DOHH2 (cell line): ENCODE results near the gene COX6B2.

Source experiments
- H3F3A ChIP-seq: fragments of 200-600 bp; sonication (generic), shearing (Covaris generic); 2 replicates; pipeline ENCODE4 v1.6.0; 2016; ENCODE audit warnings: antibody characterized with exemption, mild to moderate bottlenecking; ENCODE audit not compliant: control insufficient read depth, insufficient read depth
- H3K27ac ChIP-seq: fragments of 200-600 bp; sonication (generic); 2 replicates; pipeline ENCODE4 v1.5.1; 2014; ENCODE audit warnings: low read depth, mild to moderate bottlenecking, low read length, moderate library complexity
- H3K27me3 ChIP-seq: fragments of 200-600 bp; sonication (generic); 2 replicates; pipeline ENCODE4 v1.6.1; 2014; ENCODE audit warnings: mild to moderate bottlenecking, low read length, mixed read lengths; ENCODE audit not compliant: control insufficient read depth
- H3K36me3 ChIP-seq: fragments of 200-600 bp; sonication (generic); 2 replicates; pipeline ENCODE4 v1.6.1; 2014; ENCODE audit warnings: mild to moderate bottlenecking, low read length, moderate library complexity, mixed read lengths; ENCODE audit not compliant: control insufficient read depth
- H3K4me1 ChIP-seq: fragments of 200-600 bp; sonication (generic); 2 replicates; pipeline ENCODE4 v1.6.1; 2014; ENCODE audit warnings: mild to moderate bottlenecking, low read length, mixed read lengths; ENCODE audit not compliant: control insufficient read depth
- H3K4me2 ChIP-seq: fragments of 200-600 bp; sonication (generic); 2 replicates; pipeline ENCODE4 v1.6.0; 2014; ENCODE audit warnings: mild to moderate bottlenecking, low read length, moderate library complexity
- H3K4me3 ChIP-seq: fragments of 200-600 bp; sonication (generic); 2 replicates; pipeline ENCODE4 v1.5.1; 2014; ENCODE audit warnings: mild to moderate bottlenecking, low read length, mixed read lengths
- H3K79me2 ChIP-seq: fragments of 200-600 bp; sonication (generic); 2 replicates; pipeline ENCODE4 v1.6.1; 2014; ENCODE audit warnings: mild to moderate bottlenecking, low read length, mixed read lengths; ENCODE audit not compliant: control insufficient read depth
- H3K9me2 ChIP-seq: fragments of 200-600 bp; sonication (generic); replicated peaks from 2 replicates; pipeline ENCODE4 v1.6.1; 2014; ENCODE audit warnings: mild to moderate bottlenecking, low read length, mixed read lengths; ENCODE audit not compliant: control insufficient read depth
- H3K9me3 ChIP-seq: fragments of 200-600 bp; sonication (generic); 2 replicates; pipeline ENCODE4 v1.6.1; 2014; ENCODE audit warnings: antibody characterized with exemption, low read length, mixed read lengths; ENCODE audit not compliant: control insufficient read depth, insufficient read depth
- H4K20me1 ChIP-seq: fragments of 200-600 bp; sonication (generic); 2 replicates; pipeline ENCODE4 v1.6.0; 2014; ENCODE audit warnings: low read depth, mild to moderate bottlenecking, antibody characterized with exemption, low read length, moderate library complexity; ENCODE audit not compliant: control insufficient read depth, insufficient read depth
- EZH2phosphoT487 ChIP-seq: fragments of 200-600 bp; sonication (generic); IDR thresholded peaks from 2 replicates; pipeline ENCODE4 v1.6.1; 2017; ENCODE audit warnings: borderline replicate concordance, mild to moderate bottlenecking, antibody characterized with exemption, low read length, moderate library complexity, mixed read lengths
- TF ChIP-seq, protein P1 (sequence below): fragments of 200-600 bp; sonication (generic); IDR thresholded peaks from one replicate; pipeline ENCODE4 v1.5.1; 2014; ENCODE audit warnings: antibody characterized with exemption, mild to moderate bottlenecking, low read depth, low read length; ENCODE audit not compliant: poor library complexity, severe bottlenecking

The COX6B2 gene

DNA sequence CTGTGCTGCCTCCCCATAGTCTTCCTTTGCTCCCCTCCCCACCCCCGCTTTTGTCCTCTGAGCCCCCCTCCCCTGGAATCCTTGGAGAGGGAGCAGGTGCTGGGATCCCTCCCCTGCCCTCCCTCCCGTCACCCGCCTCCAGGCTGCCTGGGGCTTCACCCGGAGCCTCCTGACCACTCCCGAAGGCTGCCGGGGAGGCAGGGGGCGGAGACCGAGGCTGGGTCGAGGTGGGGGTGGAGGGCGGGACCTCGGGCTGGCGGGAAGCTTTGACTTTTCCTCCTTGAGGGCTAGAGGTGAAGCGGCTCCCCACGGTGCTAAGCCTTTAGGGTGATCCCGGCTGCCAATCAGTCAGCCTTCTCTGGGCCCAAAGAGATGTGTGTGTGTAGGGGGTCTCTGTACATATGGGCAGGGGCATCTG, 13.3 kb downstream of the COX6B2 start:
- Histone ChIP-seq H3K36me3 (peaks cover 16% of the 10 kb centered on the region), H3K4me1 (peaks cover 23% of the 10 kb centered on the region), H3K27me3 (peaks cover 7% of the 10 kb centered on the region), H3F3A (no peaks in the 10 kb centered on the region), H3K27ac (0 out of 2 replicates have a peak overlapping the region, but pooled peaks have one; percentile 64), H3K4me3 (peak overlapping the region; percentile 99), H3K9me2 (no peaks in the 10 kb centered on the region), H4K20me1 (0 out of 2 replicates have a peak, but pooled peaks cover 3% of the 10 kb centered on the region), H3K79me2 (peaks cover 18% of the 10 kb centered on the region), H3K9me3 (no peaks in the 10 kb centered on the region), H3K4me2 (peak overlapping the region; percentile 92)
- TF ChIP-seq, protein P1, sequence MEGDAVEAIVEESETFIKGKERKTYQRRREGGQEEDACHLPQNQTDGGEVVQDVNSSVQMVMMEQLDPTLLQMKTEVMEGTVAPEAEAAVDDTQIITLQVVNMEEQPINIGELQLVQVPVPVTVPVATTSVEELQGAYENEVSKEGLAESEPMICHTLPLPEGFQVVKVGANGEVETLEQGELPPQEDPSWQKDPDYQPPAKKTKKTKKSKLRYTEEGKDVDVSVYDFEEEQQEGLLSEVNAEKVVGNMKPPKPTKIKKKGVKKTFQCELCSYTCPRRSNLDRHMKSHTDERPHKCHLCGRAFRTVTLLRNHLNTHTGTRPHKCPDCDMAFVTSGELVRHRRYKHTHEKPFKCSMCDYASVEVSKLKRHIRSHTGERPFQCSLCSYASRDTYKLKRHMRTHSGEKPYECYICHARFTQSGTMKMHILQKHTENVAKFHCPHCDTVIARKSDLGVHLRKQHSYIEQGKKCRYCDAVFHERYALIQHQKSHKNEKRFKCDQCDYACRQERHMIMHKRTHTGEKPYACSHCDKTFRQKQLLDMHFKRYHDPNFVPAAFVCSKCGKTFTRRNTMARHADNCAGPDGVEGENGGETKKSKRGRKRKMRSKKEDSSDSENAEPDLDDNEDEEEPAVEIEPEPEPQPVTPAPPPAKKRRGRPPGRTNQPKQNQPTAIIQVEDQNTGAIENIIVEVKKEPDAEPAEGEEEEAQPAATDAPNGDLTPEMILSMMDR: no peak
- TF ChIP-seq EZH2phosphoT487: no peak

- H3K27me3 ChIP-seq: peaks cover 7% of the 10 kb centered on the region
- TF ChIP-seq, protein P1: peak; percentile 76
- TF ChIP-seq EZH2phosphoT487: no peak
- 0 out of 2 replicates have a peak, but pooled peaks cover 3% of the 10 kb centered on the region for H4K20me1 ChIP-seq
- H3K9me2 ChIP-seq: no peaks in the 10 kb centered on the region
- H3K36me3 ChIP-seq: peaks cover 16% of the 10 kb centered on the region
- peaks cover 23% of the 10 kb centered on the region for H3K4me1 ChIP-seq
- H3K4me3 ChIP-seq: peak overlapping the region; percentile 99
- H3K79me2 ChIP-seq: peaks cover 18% of the 10 kb centered on the region
- no peaks in the 10 kb centered on the region for H3K9me3 ChIP-seq
- H3F3A ChIP-seq: no peaks in the 10 kb centered on the region
- peak overlapping the region; percentile 92 for H3K4me2 ChIP-seq
- H3K27ac ChIP-seq: peak overlapping the region; percentile 64
Measured at GRCh38 chr19:55340784-55341147, 13.8 kb downstream of the COX6B2 start.

DNA sequence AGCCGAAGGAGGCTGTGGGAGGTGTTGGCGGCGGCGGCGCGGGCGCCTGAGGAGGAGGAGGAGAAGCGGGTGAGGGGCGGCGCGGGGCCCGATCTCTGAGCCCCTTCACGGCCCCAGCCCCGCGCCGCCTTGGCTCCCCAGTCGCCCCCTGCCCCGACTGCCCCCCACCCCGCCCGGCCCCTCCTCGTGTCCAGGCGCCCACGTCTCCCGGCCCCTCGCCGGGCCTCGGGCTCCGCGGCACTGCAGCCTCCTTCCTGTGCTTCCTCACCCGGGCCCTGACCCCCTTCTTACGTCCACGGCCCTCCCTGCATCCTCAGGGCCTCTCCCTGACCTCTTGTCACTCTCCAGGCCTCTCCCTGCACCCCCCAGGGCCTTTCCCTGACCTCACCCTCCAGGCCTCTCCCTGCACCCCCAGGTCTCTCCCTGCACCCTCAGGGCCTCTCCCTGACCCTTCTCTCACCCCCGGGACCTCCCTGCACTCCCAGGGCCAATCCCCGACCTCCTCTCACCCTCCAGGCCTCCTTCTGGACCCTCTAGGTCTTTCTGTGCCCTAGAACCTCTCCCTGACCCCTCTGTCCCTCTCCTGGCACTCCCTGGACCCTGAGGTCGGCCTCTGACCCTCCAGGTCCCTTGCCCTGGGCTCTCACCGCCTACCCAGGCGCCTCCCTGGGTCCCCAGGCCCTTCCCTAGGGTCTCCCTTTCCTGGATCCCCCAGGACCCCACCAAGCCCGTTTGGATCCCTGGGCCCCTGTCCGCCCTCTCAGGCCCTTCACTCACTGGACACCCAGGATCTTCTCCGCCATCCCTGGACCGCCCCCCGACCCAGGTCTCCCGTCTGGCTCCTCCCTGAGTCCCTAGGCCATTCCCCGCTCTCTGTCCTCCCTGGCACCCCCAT, 14.4 kb downstream of the COX6B2 start:
- Histone ChIP-seq H3K4me2 (peak overlapping the region; percentile 92), H3K36me3 (peaks cover 16% of the 10 kb centered on the region), H3K4me1 (peaks cover 23% of the 10 kb centered on the region), H3F3A (no peaks in the 10 kb centered on the region), H4K20me1 (0 out of 2 replicates have a peak, but pooled peaks cover 3% of the 10 kb centered on the region), H3K79me2 (peaks cover 18% of the 10 kb centered on the region), H3K9me2 (no peaks in the 10 kb centered on the region), H3K27me3 (peaks cover 7% of the 10 kb centered on the region), H3K27ac (peak overlapping the region; percentile 64), H3K4me3 (peak overlapping the region; percentile 99), H3K9me3 (no peaks in the 10 kb centered on the region)
- TF ChIP-seq, protein P1: no peak
- TF ChIP-seq EZH2phosphoT487: no peak
